Endothelial cell of umbilical vein (primary cell): ENCODE results near the gene DIAPH3. TPM values are rescaled to one million over a fixed set of nuclear protein-coding genes. Genes with fewer than 3 reads are reported as not detected.

Source experiments
- BruUV-seq: library from RNA; stranded (reverse); fragments of 400-500 nt; replicated peaks from 2 replicates; lab custom pipeline; 2021; lab: Mats Ljungman, UMichigan
- CTCF ChIA-PET: fragments of 300-600, 350-600 bp; sonication (Branson Sonifier 250); formaldehyde crosslinking; loops from one replicate; lab custom pipeline; 2021; ENCODE audit warnings: antibody characterized with exemption, inconsistent platforms; lab: Charles Lee
- POLR2A ChIA-PET: fragments of 300-600, 350-600 bp; sonication (Branson Sonifier 250); formaldehyde crosslinking; loops from one replicate; lab custom pipeline; 2021; ENCODE audit warnings: antibody characterized with exemption, inconsistent platforms; lab: Charles Lee
- DNase-seq: peaks from one replicate; pipeline ENCODE4 v3.0.0-alpha.2; 2011; ENCODE audit warnings: low read depth, low spot score
- FAIRE-seq: peaks from 2 replicates; lab custom pipeline; 2011; peaks lifted over from hg19 to GRCh38; lab: Jason Lieb, UNC
- H2AFZ ChIP-seq: 2 replicates; pipeline ENCODE4 v1.6.0; 2012; ENCODE audit warnings: low read depth, low read length, control low read depth, inconsistent platforms
- H3K27ac ChIP-seq: 2 replicates; pipeline ENCODE4 v1.5.1; 2011; ENCODE audit warnings: low read depth, mild to moderate bottlenecking, control low read depth, low read length, moderate library complexity; ENCODE audit not compliant: insufficient read depth
- H3K27me3 ChIP-seq, 2 experiments: 2 replicates each; pipeline versions ENCODE4 v1.6.0 to v1.6.1; 2011; ENCODE audit warnings: low read length in 2 of 2, mixed read lengths in 1 of 2; ENCODE audit not compliant: control insufficient read depth in 2 of 2, insufficient read depth in 2 of 2
- H3K36me3 ChIP-seq, 2 experiments: 2 replicates in 1 of 2; 3 replicates in 1 of 2; pipeline ENCODE4 v1.5.1; 2011; ENCODE audit warnings: low read length in 2 of 2, mild to moderate bottlenecking in 1 of 2, moderate library complexity in 1 of 2; ENCODE audit not compliant: control insufficient read depth in 2 of 2, insufficient read depth in 2 of 2; ENCODE audit errors: extremely low read depth in 1 of 2
- H3K4me1 ChIP-seq: 3 replicates; pipeline ENCODE4 v1.5.1; 2011; ENCODE audit warnings: mild to moderate bottlenecking, low read length; ENCODE audit not compliant: control insufficient read depth, insufficient read depth; ENCODE audit errors: extremely low read depth
- H3K4me2 ChIP-seq: 2 replicates; pipeline ENCODE4 v1.6.1; 2011; ENCODE audit warnings: low read length, control low read depth, mixed read lengths; ENCODE audit not compliant: insufficient read depth
- H3K4me3 ChIP-seq, 3 experiments: fragments of 200-600 bp in 1 of 3; sonication (generic), shearing (Covaris generic) in 1 of 3; replicated peaks in 1 of 3; 2 replicates each; pipeline ENCODE4 v1.5.1; 2011 to 2016; ENCODE audit warnings: control low read depth in 3 of 3, low read length in 3 of 3, mild to moderate bottlenecking in 2 of 3, inconsistent platforms in 1 of 3, low read depth in 1 of 3, moderate library complexity in 1 of 3; ENCODE audit not compliant: insufficient read depth in 1 of 3
- H3K79me2 ChIP-seq: 2 replicates; pipeline ENCODE4 v1.6.0; 2012; ENCODE audit warnings: low read length, inconsistent platforms; ENCODE audit not compliant: control insufficient read depth, insufficient read depth
- H3K9ac ChIP-seq: replicated peaks from 2 replicates; pipeline ENCODE3; 2011; ENCODE audit warnings: low read length, control low read depth; ENCODE audit not compliant: insufficient read depth; ENCODE audit errors: extremely low read depth
- H3K9me1 ChIP-seq: replicated peaks from 3 replicates; pipeline ENCODE4 v1.6.0; 2011; ENCODE audit warnings: mild to moderate bottlenecking, low read length; ENCODE audit not compliant: control insufficient read depth, insufficient read depth; ENCODE audit errors: extremely low read depth
- H3K9me3 ChIP-seq: replicated peaks from 2 replicates; pipeline ENCODE4 v1.5.1; 2012; ENCODE audit warnings: low read length, inconsistent platforms; ENCODE audit not compliant: control insufficient read depth, insufficient read depth
- H4K20me1 ChIP-seq: replicated peaks from 2 replicates; pipeline ENCODE3; 2011; ENCODE audit warnings: mild to moderate bottlenecking, low read length; ENCODE audit not compliant: control insufficient read depth, insufficient read depth; ENCODE audit errors: extremely low read depth
- EZH2 ChIP-seq: IDR thresholded peaks from 2 replicates; pipeline ENCODE4 v1.6.1; 2012; ENCODE audit warnings: borderline replicate concordance, low read depth, mild to moderate bottlenecking, moderate library complexity, low read length, inconsistent platforms; ENCODE audit not compliant: severe bottlenecking
- FOS ChIP-seq: IDR thresholded peaks from 2 replicates; pipeline ENCODE4 v1.6.1; 2011; ENCODE audit warnings: mild to moderate bottlenecking, low read length, moderate library complexity, borderline replicate concordance; ENCODE audit not compliant: insufficient read depth
- GATA2 ChIP-seq: IDR thresholded peaks from 2 replicates; pipeline ENCODE4 v1.7.0; 2011; ENCODE audit warnings: low read depth, mild to moderate bottlenecking, moderate library complexity, mixed read lengths, low read length; ENCODE audit not compliant: insufficient read length, insufficient read depth
- JUN ChIP-seq: IDR thresholded peaks from 2 replicates; pipeline ENCODE4 v1.6.1; 2011; ENCODE audit warnings: borderline replicate concordance, low read depth; ENCODE audit not compliant: insufficient read length, insufficient read depth
- MAX ChIP-seq: IDR thresholded peaks from 2 replicates; pipeline ENCODE4 v1.6.1; 2011; ENCODE audit not compliant: insufficient read depth, insufficient read length
- MYC ChIP-seq: IDR thresholded peaks from one replicate; pipeline ENCODE4 v1.6.1; 2011; ENCODE audit warnings: mild to moderate bottlenecking, low read depth, low read length
- POLR2A ChIP-seq: IDR thresholded peaks from 2 replicates; pipeline ENCODE4 v1.6.1; 2012; ENCODE audit warnings: low read depth, mild to moderate bottlenecking, control low read depth, low read length
- POLR2AphosphoS5 ChIP-seq: IDR thresholded peaks from 2 replicates; pipeline ENCODE4 v1.6.1; 2012; ENCODE audit warnings: low read depth, mild to moderate bottlenecking, control low read depth, low read length, moderate library complexity; ENCODE audit not compliant: insufficient read depth
- dilution Hi-C: fragments of 300-500 bp; cut with MboI; formaldehyde crosslinking; loops from one replicate; pipeline ENCODE4 v1.15.0; 2019; ENCODE audit warnings: low sequenced_read_pairs; ENCODE audit not compliant: extremely low pct_ligation_motif_present
- intact Hi-C: fragments of 100-400 bp; cut with micrococcal nuclease; formaldehyde crosslinking; loops from one replicate; pipeline ENCODE4 v1.10.0; 2022
- polyA plus RNA-seq, 4 experiments: library from polyadenylated mRNA; depleted of rRNA in 3 of 4; stranded (reverse) in 3 of 4; unstranded in 1 of 4; fragments of >200 nt; gene quantifications; 2 replicates each; pipeline versions ENCODE4 v1.2.1 to v1.2.3, GENCODE V29; 2011 to 2012; ENCODE audit warnings: missing spikeins in 1 of 4
- total RNA-seq: library from RNA; stranded (reverse); gene quantifications from 2 replicates; pipeline ENCODE4 v1.2.3, GENCODE V29; 2021
- TF ChIP-seq, protein P1 (sequence below), 2 donors: IDR thresholded peaks; 1 replicate in 1 of 2; 2 replicates in 1 of 2; pipeline ENCODE4 v1.5.1; 2011; ENCODE audit warnings: low read length in 2 of 2, mild to moderate bottlenecking in 2 of 2, moderate library complexity in 2 of 2, control low read depth in 1 of 2, inconsistent platforms in 1 of 2, low read depth in 1 of 2; ENCODE audit not compliant: insufficient read depth in 1 of 2; ENCODE audit errors: extremely low read depth in 1 of 2

DIAPH3 gene
- total and polyA plus RNA-seq, 2 donors (not counting 3 experiments of a cell fraction or from before 2014, with no cell fraction given) = 9.9 to 44.0 TPM

- H4K20me1 ChIP-seq = no peaks in the 10 kb centered on the region
- no peak overlapping the region for H2AFZ ChIP-seq
- no peaks in the 10 kb centered on the region for H3K4me1 ChIP-seq
- no peaks in the 10 kb centered on the region for H3K27me3 ChIP-seq
- FAIRE-seq (no peak), DNase-seq (no peak)
- H3K9ac ChIP-seq = no peak overlapping the region
- no peak overlapping the region for H3K27ac ChIP-seq
- intact Hi-C loops (no loop called here), dilution Hi-C loops (no loop called here)
- no peak overlapping the region for H3K4me2 ChIP-seq
- TF ChIP-seq JUN (no peak), POLR2AphosphoS5 (no peak), MAX (no peak), POLR2A (no peak), FOS (no peak), EZH2 (no peak), GATA2 (no peak), MYC (no peak)
- TF ChIP-seq, protein P1, sequence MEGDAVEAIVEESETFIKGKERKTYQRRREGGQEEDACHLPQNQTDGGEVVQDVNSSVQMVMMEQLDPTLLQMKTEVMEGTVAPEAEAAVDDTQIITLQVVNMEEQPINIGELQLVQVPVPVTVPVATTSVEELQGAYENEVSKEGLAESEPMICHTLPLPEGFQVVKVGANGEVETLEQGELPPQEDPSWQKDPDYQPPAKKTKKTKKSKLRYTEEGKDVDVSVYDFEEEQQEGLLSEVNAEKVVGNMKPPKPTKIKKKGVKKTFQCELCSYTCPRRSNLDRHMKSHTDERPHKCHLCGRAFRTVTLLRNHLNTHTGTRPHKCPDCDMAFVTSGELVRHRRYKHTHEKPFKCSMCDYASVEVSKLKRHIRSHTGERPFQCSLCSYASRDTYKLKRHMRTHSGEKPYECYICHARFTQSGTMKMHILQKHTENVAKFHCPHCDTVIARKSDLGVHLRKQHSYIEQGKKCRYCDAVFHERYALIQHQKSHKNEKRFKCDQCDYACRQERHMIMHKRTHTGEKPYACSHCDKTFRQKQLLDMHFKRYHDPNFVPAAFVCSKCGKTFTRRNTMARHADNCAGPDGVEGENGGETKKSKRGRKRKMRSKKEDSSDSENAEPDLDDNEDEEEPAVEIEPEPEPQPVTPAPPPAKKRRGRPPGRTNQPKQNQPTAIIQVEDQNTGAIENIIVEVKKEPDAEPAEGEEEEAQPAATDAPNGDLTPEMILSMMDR (IDR thresholded peaks at IDR 0.05; ENCODE audit: extremely low read depth in 1 of 2, insufficient read depth in 1 of 2, low read depth in 1 of 2, low read length in 2 of 2) = no peak
- BruUV-seq = no TSS peak
- ChIA-PET POLR2A (no interaction called here), CTCF (no interaction called here)
- peaks cover 12% of the 10 kb centered on the region for H3K79me2 ChIP-seq
- H3K4me3 ChIP-seq = no peak overlapping the region
- H3K36me3 ChIP-seq = no peaks in the 10 kb centered on the region
- H3K9me1 ChIP-seq = no peaks in the 10 kb centered on the region
- H3K9me3 ChIP-seq = no peaks in the 10 kb centered on the region
These were observed 87.9 kb downstream of the DIAPH3 start for GRCh38 chr13:60075850-60076249.
